AG04449 (cell line): ENCODE data around the gene AOPEP.

Source experiments
- CTCF ChIA-PET: fragments of 350-600 bp; formaldehyde crosslinking; extraction: SDS; loops from one replicate; lab custom pipeline; 2021; ENCODE audit warnings: antibody characterized with exemption; lab: Yijun Ruan, JAX
- POLR2A ChIA-PET: fragments of 400-600, 350-600 bp; formaldehyde crosslinking; extraction: SDS; loops from one replicate; lab custom pipeline; 2020; ENCODE audit warnings: antibody characterized with exemption, inconsistent platforms; lab: Yijun Ruan, JAX
- DNase-seq: peaks from one replicate; pipeline ENCODE4 v3.0.0-alpha.2; 2010; ENCODE audit warnings: low read depth, low spot score
- H3K4me3 ChIP-seq: 2 replicates; pipeline ENCODE4 v1.5.1; 2011; ENCODE audit warnings: low read depth, mild to moderate bottlenecking, control low read depth, low read length
- CTCF ChIP-seq: IDR thresholded peaks from one replicate; pipeline ENCODE4 v1.5.1; 2011; ENCODE audit warnings: mild to moderate bottlenecking, moderate library complexity, low read length, control low read depth, inconsistent platforms; ENCODE audit not compliant: insufficient read depth; ENCODE audit errors: missing control alignments

Gene AOPEP

GRCh38 chr9:94984891-94985476 lies 258.5 kb downstream of the AOPEP start:
- H3K4me3 ChIP-seq: no peak overlapping the region
- POLR2A ChIA-PET: no interaction called here
- no peak for DNase-seq
- CTCF ChIA-PET: interaction anchor here (0.9 to 1.1 kb wide), 2 partner anchors 10 to 18 kb away, joined by 3 to 4 read pairs; no protein-coding TSS in a partner anchor
- TF ChIP-seq CTCF: no peak

DNA sequence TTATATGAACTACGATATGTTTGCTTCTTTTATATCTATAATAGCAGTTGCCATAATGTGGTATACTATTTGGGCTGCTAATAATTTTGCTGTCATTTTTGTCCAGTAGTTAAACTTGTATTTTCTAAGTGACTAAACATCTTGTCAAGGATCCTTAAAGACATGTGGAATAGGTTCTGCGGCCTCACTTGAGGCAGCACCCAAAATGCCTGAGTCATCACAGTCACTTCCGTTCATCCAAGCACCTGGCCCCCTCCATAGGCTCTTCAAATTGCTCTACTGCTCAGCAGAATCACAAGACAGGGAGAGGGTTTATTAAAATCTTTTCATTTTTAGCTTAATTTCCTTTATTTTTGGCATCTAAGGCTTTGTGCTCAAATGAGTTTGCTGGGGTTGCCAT lies 259.1 kb downstream of the AOPEP start:
- no peak for TF ChIP-seq CTCF
- H3K4me3 ChIP-seq: no peak overlapping the region
- no peak for DNase-seq
- ChIA-PET POLR2A (no interaction called here), CTCF (no interaction called here)

GRCh38 chr9:94987731-94988130 lies 261.2 kb downstream of the AOPEP start:
- POLR2A ChIA-PET: no interaction called here
- no peak overlapping the region for H3K4me3 ChIP-seq
- TF ChIP-seq CTCF: no peak
- CTCF ChIA-PET: interaction anchor here (1.2 to 1.7 kb wide), 2 partner anchors 7 to 11 kb away, joined by 3 to 4 read pairs; no protein-coding TSS in a partner anchor
- no peak for DNase-seq

- no peak for TF ChIP-seq CTCF
- ChIA-PET CTCF (interaction anchor here (1.0 to 1.1 kb wide), 2 partner anchors 9 to 18 kb away, joined by 3 read pairs; no protein-coding TSS in a partner anchor), POLR2A (no interaction called here)
- no peak overlapping the region for H3K4me3 ChIP-seq
- DNase-seq: no peak
Measured at GRCh38 chr9:94990897-94991561, 264.5 kb downstream of the AOPEP start.

- CTCF ChIA-PET: interaction anchor here (0.7 kb wide), 1 partner anchor 8 kb away, joined by 4 read pairs; no protein-coding TSS in a partner anchor
- POLR2A ChIA-PET: no interaction called here
- DNase-seq: no peak
- no peak for TF ChIP-seq CTCF
- H3K4me3 ChIP-seq: no peak overlapping the region
Measured at GRCh38 chr9:94991961-94992907, 265.7 kb downstream of the AOPEP start.
